DMS53 (cell line): ENCODE results near the gene RPL37A.

Source experiments
- DNase-seq: peaks from one replicate; lab custom pipeline; 2025; lab: John Stamatoyannopoulos, UW

Gene RPL37A

DNA sequence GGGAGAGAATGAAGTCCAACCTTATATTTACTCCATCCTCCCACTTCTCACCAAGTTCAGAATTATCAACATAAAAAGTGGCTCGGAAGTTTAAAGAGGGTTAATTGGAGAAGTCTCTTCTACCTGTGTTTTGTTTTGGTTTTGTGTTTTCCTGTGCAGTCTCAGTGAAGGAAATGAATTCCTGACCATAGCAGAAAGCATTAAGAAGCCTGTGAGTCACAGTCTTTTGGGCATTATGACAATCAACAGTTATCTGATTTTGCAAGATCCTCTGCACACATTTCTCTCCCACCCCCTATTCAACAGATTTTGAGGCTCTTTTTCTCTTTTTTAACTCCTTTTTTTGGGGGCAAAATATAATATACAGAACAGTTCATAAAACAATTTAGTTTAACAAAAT, 8.6 kb upstream of the RPL37A start:
- DNase-seq = no peak

- no peak for DNase-seq
These were observed 6.6 kb upstream of the RPL37A start for GRCh38 chr2:216491793-216492596.

- no peak for DNase-seq
These were observed 5.9 kb upstream of the RPL37A start for GRCh38 chr2:216492597-216493333.

DNA sequence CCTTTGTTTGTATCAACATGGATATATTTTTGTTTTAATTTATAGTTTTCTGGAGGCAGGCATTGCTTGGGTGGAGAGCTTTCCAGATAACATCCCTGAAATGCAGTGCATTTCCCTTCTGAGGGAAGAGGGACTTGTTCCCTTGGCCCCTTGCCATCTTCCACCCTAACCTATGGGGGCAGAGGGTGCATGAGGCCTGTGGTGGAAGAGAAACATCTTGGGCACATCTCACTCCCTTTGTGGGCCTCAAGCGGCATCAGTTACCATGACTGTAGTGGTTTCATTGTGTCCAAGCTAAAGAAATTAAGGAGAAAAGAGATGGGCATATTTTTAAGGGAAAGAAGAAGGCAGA, 5.3 kb upstream of the RPL37A start:
- no peak for DNase-seq

DNA sequence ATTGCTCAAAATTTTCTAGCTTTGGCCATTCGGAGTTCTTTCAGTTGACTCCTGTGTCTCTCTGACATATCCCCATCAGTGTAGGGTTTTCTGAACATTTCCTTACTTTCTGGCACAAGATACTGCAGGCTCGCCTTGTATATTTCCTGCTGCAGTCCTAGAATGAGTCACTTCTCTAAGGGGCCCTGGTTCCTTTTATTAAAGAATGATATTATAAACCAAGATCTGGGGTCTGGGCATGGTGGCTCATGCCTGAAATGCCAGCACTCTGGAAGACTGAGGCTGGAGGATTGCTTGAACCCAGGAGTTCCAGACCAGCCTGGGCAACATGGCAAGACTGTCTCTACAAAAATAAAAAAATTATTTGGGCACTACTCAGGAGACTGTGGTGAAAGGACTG, 3.0 kb upstream of the RPL37A start:
- DNase-seq = no peak

DNA sequence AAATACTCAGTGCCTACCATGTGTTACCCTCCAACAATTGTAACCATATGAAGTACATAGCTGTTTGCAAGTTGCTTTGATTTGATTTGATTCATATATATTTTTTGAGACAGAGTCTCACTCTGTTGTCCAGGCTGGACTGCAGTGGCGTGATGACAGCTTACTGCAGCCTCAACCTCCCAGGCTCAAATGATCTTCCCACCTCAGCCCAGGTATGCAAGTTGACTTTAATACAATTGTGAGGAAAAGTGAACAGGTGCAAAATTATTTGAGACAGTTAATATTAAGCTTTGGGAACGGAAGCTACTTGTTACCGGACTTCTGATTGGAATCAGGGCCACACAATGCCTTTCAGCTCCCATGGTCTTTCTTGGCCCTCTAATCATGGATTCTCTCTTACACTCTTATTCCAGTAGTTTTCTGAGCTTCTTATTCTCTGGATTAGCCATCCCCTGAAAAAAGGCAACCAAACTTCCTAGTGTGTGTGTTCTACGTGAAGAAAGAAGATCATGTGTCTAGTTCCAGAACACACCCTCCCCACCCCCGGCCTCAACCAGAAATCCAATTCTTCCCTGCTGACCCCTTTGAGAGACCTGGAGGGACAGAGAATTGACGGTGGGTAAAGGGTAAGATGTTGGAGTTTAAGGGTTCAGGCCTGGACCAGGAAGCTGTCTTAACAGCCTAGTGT, 1.1 kb upstream of the RPL37A start:
- no peak for DNase-seq

DNA sequence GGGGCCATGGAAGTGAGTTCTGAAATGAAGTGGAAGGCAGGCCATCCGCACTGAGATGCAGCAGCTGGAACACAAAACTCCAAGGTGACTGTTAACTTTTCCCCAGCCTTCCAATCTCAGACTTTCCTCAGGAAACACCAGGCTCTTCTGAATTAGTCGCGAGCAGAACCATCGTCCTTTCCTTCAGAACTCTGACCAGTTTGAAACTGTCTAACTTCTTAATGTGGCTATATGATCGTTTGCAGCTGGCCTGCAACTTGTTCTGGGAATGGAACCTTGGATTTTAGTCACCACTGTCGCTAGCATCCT, 620 bp upstream of the RPL37A start:
- no peak for DNase-seq

- no peak for DNase-seq
These were observed 1.1 kb downstream of the RPL37A start for GRCh38 chr2:216499641-216500218.

DNA sequence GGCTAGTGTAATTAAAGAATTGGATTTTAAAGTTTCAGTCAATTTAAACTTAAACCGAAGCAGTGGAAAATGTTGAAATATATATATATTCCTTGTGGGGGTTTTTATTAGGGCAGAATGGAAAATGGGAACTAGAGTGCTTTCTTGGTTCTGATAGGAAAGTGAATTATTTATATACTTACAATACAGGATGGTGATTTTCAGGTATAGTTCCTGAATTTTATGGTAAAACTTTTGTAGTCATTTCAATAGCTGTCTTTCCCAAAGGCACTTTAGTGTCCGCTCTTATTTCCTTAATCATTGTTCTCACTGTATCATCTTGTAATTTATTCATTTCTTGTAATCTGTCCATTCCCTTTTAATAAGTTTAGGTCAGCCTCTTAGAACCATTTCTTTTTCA, 1.9 kb downstream of the RPL37A start:
- DNase-seq = no peak

GRCh38 chr2:216501854-216502253, 3.2 kb downstream of the RPL37A start:
- DNase-seq = no peak

GRCh38 chr2:216502381-216503158, 3.9 kb downstream of the RPL37A start:
- DNase-seq = no peak

DNA sequence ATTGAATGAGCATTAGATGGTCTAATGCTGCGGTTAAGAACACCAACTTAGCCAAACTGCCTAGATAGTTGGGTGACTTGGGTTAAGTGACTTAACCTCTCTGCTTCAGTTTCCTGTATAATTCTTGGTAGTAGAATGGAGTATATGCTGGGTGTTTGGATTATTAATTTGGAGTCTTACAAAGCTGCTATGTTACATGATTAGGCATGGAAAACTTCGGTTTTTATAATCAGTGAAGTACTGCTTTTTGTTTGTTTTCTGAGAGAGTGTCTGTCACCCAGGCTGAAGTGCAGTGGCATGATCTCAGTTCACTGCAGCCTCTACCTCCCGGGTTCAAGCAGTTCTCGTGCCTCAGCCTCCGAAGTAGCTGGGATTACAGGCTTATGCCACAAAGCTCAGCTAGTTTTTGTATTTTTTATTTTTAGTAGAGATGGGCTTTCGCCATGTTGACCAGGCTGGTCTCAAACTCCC, 4.5 kb downstream of the RPL37A start:
- peak; percentile 6 for DNase-seq

DNA sequence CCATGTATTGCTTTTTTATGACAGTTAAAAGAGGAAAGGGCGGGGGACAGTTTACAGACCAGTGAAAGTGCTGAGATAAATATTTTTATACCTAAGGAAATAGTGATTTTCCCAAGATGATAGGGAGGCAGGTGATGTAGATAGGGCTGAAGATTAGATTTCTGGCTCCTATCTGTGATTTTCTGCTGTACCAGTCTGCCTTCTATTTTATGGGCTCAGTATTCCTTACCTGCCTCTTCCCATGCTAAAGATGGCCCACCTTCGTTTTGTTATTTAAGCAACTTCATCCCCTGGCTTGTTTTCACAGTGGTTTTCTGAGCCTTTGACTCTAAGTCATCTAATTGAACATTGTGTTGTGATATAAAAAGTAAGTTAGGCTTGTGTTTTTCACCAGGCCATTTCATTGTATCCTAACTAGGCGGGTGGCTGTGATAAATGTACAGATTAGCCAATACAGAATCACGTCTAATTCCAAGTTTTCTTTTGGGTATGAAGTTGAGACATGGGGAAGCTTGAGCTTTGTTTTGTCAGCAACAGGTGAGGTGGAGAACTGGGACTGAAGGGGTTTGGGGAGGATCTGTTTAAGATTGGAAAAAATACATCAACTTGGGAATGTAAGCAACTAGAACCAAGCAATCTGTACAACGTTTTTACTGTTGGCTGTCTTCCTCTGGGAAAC, 5.2 kb downstream of the RPL37A start:
- peak; percentile 9 for DNase-seq

DNA sequence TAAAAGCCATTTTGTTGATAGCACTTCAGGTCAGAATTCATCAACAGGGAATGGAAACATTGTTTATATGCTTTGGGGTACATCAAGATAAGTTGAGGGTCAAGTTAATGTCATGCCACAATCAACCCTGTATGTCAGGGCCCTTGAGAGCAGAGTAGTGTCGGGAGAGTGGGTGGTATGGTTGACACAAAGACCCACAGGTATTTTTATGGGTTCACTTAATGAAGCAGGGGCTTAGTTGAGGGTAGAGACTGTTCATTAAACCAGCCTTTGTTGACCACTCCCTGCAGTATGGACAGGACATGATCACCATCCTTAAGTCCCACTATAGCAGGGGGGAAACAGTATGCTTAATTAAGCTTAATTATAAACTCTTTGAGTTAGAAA, 5.7 kb downstream of the RPL37A start:
- no peak for DNase-seq

GRCh38 chr2:216505133-216506106, 6.8 kb downstream of the RPL37A start:
- DNase-seq = no peak

DNA sequence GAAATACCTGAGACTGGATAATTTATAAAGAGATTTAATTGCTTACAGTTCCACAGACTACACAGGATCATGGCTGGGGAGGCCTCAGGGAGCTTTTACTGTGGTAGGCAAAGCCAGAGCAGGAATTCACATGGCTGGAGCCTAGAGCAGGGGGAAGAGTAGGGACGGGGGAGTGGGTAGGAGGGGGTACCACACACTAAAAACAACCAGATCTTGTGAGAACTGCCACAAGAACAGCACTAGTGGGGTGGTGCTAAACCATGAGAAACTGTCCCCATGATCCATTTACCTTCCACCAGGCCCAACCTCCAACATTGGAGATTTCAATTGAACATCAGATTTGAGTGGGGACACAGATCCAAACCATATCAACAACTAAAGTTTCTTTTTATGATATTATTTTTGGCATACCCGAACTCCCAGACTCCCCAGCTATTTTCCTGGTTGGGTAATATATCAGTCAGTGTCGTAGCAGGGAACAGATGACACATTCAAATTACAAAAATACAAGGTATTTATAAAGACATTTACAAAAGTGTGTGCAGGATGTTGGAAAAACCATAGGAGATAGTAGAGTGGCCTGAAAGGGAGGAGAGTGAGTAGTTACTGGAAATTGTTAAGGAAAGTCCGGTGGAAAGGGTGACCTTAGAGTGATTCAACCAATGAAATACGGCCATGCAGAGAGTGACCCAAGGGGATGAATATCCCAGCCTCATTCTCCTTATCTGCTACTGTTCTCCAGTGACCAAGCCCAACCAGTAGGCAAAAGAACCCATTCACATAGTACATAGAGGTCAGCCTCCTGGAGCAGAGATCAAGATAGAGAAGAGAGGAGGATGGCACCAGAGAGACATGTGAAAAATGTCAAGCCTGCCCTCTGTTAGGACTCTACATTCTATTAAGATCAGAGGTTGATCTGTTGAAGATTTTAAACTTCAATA, 8.8 kb downstream of the RPL37A start:
- peak; percentile 10 for DNase-seq

DNA sequence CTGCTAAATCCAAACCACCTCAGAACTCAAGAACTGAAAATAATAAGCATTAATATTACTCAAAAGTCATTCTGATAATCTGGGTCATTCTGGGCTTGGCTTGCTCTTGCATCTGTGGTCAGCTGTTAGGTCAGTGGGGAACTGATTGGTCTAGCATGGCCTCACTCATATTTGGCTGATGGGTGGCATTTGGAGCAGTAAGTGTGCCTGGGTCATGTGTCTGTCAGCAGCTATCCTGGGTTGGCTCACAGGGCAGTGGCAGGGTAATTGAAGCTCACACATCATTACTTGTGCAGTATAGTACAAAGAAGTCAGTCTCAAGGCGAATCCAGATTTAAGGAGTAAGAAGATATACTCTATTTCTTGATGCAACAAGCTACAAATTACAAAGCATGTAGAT, 9.6 kb downstream of the RPL37A start:
- no peak for DNase-seq

DNA sequence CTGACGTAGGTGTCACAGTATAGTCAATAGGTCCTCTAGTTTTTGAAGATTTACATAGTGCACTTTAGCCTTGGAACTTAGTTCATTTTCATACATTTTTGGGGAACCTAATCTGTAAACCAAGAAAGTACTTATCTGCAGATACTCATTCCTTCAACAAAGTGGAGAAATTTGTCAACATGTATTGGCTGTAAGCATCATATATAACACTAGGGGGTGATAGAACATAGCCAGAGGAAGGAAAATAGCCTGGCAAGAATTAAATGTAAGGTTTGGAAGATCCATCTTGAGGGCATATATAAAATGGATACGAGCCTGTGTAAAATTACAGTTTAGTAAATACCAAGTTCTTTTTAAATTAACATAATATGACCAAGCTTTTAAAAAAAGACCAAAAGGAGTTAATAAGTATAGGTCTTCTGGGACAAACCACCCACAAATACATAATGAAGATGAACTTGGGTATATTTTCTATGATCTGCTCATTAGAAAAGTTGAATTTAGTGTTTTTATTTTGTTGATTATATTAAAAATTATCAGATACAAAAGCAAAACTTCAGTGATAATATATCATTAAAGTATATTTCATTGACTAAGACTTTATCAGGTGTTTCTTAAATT, 18.2 kb downstream of the RPL37A start:
- peak; percentile 68 for DNase-seq
